Measurements from ENCODE around the gene ANKRD55. TPM values are rescaled to one million over a fixed set of nuclear protein-coding genes. Genes with fewer than 3 reads are reported as not detected.

Gene ANKRD55
- total and polyA plus RNA-seq, 2 of the 8 experiments (the other 6 are each of a cell fraction or from before 2014, with no cell fraction given), result not detected

- Histone ChIP-seq H2BK15ac (ENCODE audit: low read length) (no peak overlapping the region), H3K56ac (replicated peaks; ENCODE audit: insufficient read length, low read depth, low read length) (no peak overlapping the region), H2AFZ (ENCODE audit: low read length) (peak overlapping the region; percentile 66; the same call in 1 of the 2 replicates), H2BK5ac (ENCODE audit: low read depth, low read length) (no peak overlapping the region), H4K8ac (ENCODE audit: extremely low read depth, insufficient read depth, low read length) (no peak overlapping the region), H3K4ac (replicated peaks; ENCODE audit: insufficient read length, low read depth, low read length) (no peak overlapping the region), H3K79me1 (ENCODE audit: low read depth, low read length) (no peaks in the 10 kb centered on the region), H3K4me3 (ENCODE audit: extremely low read depth in 1 of 4, insufficient read depth in 2 of 4, low read depth in 3 of 4, low read length in 4 of 4) (no peak overlapping the region), H4K20me1 (replicated peaks in 1 of 2; ENCODE audit: control insufficient read depth in 1 of 2, insufficient read depth in 2 of 2, low read length in 2 of 2) (no peaks in the 10 kb centered on the region), H3K14ac (ENCODE audit: insufficient read length) (no peak overlapping the region), H4K91ac (replicated peaks; ENCODE audit: insufficient read length, low read length) (no peak overlapping the region), H3K36me3 (ENCODE audit: control insufficient read depth in 2 of 4, insufficient read depth in 4 of 4, low read length in 3 of 4) (no peaks in the 10 kb centered on the region), H3K4me2 (ENCODE audit: insufficient read depth in 1 of 2, low read depth in 2 of 2, low read length in 2 of 2) (no peak overlapping the region), H3K18ac (ENCODE audit: extremely low read depth, low read length) (no peak overlapping the region), H2BK120ac (replicated peaks; ENCODE audit: low read depth, low read length) (no peak overlapping the region), H4K5ac (ENCODE audit: insufficient read length, low read depth, low read length) (no peak overlapping the region), H3K9ac (replicated peaks in 1 of 4; ENCODE audit: extremely low read depth in 1 of 4, low read depth in 3 of 4, low read length in 3 of 4) (no peak overlapping the region), H3K23ac (ENCODE audit: insufficient read length) (no peak overlapping the region), H3K27ac (ENCODE audit: low read depth, low read length) (no peak overlapping the region), H3K23me2 (ENCODE audit: low read depth, low read length) (no peaks in the 10 kb centered on the region), H2BK20ac (ENCODE audit: low read length) (no peak overlapping the region), H3K79me2 (ENCODE audit: control insufficient read depth in 1 of 2, insufficient read depth in 2 of 2, low read length in 2 of 2) (no peaks in the 10 kb centered on the region), H3K27me3 (replicated peaks in 1 of 4; ENCODE audit: control insufficient read depth in 3 of 4, extremely low read depth in 1 of 4, insufficient read depth in 3 of 4, low read length in 3 of 4) (no peaks in the 10 kb centered on the region), H2AK5ac (ENCODE audit: low read depth, low read length) (no peak overlapping the region), H2BK12ac (ENCODE audit: low read depth, low read length) (no peak overlapping the region), H3K4me1 (replicated peaks in 1 of 4; ENCODE audit: control insufficient read depth in 3 of 4, insufficient read depth in 4 of 4, low read length in 3 of 4) (no peaks in the 10 kb centered on the region), H3K9me3 (ENCODE audit: insufficient read depth in 2 of 2, low read depth in 1 of 2, low read length in 1 of 2) (peaks cover 2 to 12% of the 10 kb centered on the region in 2 experiments; a peak in 3 of 4 replicates)
- FAIRE-seq (no peak), DNase-seq (ENCODE audit: low read depth in 1 of 2, low spot score in 2 of 2) (no peak)
- 89% methylated on average over 6 of the region's 6 CpGs; no CpG with 5 or more reads in 1 of the 2 experiments for WGBS, 2 experiments (ENCODE audit: extremely low coverage in 1 of 2, insufficient coverage in 1 of 2, insufficient read length in 1 of 2, insufficient replicate concordance in 2 of 2, low coverage in 1 of 2, low lambda C conversion rate in 2 of 2, missing lambda C conversion rate in 1 of 2)
- TF ChIP-seq BRCA1 (IDR thresholded peaks at IDR 0.05; ENCODE audit: low read depth, low read length), result no peak
- TF ChIP-seq RFX5 (IDR thresholded peaks at IDR 0.05; ENCODE audit: borderline replicate concordance, low read depth, low read length), result no peak
- no peak for TF ChIP-seq RNF2 (IDR thresholded peaks at IDR 0.05; ENCODE audit: borderline replicate concordance, low read depth, low read length, missing control alignments, poor library complexity, severe bottlenecking)
- TF ChIP-seq MAFK (IDR thresholded peaks at IDR 0.05; ENCODE audit: low read depth, low read length), result no peak
- TF ChIP-seq JUND (IDR thresholded peaks at IDR 0.05; ENCODE audit: low read length), result no peak
- TF ChIP-seq GABPA (IDR thresholded peaks at IDR 0.05; ENCODE audit: borderline replicate concordance, insufficient read depth, low read length), result no peak
- no peak for TF ChIP-seq POLR2AphosphoS5 (IDR thresholded peaks at IDR 0.05; ENCODE audit: low read depth, low read length)
- no peak for TF ChIP-seq EGR1 (IDR thresholded peaks at IDR 0.05; ENCODE audit: borderline replicate concordance, low read depth, low read length)
- TF ChIP-seq RBBP5 (IDR thresholded peaks at IDR 0.05; ENCODE audit: borderline replicate concordance, low read depth, low read length), result no peak
- TF ChIP-seq EZH2 (IDR thresholded peaks at IDR 0.05; ENCODE audit: low read depth, low read length, severe bottlenecking), result no peak
- no peak for TF ChIP-seq SUZ12 (IDR thresholded peaks at IDR 0.05; ENCODE audit: low read length)
- TF ChIP-seq ATF3 (IDR thresholded peaks at IDR 0.05; ENCODE audit: insufficient read depth, low read depth, low read length), result no peak
- CTCF ChIA-PET (ENCODE audit: partially characterized antibody), result interaction anchor here (1.2 kb wide), 1 partner anchor 11 kb away, joined by 4 read pairs; no protein-coding TSS in a partner anchor
- POLR2A ChIA-PET (ENCODE audit: partially characterized antibody), result no interaction called here
Observed at GRCh38 chr5:56253924-56254323, 20.8 kb upstream of the ANKRD55 start.
